AG04450 (cell line): ENCODE data around the gene PRKCQ. TPM values are rescaled to one million over a fixed set of nuclear protein-coding genes. Genes with fewer than 3 reads are reported as not detected.

Experiments
- CTCF ChIA-PET: fragments of 300-600, 350-600 bp; formaldehyde crosslinking; extraction: SDS; loops from one replicate; lab custom pipeline; 2022; ENCODE audit warnings: antibody characterized with exemption, inconsistent platforms; lab: Charles Lee
- POLR2A ChIA-PET: fragments of 350-600 bp; formaldehyde crosslinking; extraction: SDS; loops from one replicate; lab custom pipeline; 2021; ENCODE audit warnings: antibody characterized with exemption, inconsistent platforms; lab: Yijun Ruan, JAX
- DNase-seq: peaks from one replicate; pipeline ENCODE4 v3.0.0-alpha.2; 2011; ENCODE audit warnings: low read depth, low spot score
- H3K27ac ChIP-seq: one replicate; pipeline ENCODE4 v1.5.1; 2012; ENCODE audit warnings: low read depth, low read length, control low read depth
- H3K27me3 ChIP-seq: one replicate; pipeline ENCODE4 v1.6.0; 2012; ENCODE audit warnings: low read length; ENCODE audit not compliant: control insufficient read depth, insufficient read depth
- H3K4me3 ChIP-seq: 2 replicates; pipeline ENCODE4 v1.5.1; 2011; ENCODE audit warnings: mild to moderate bottlenecking, low read depth, low read length, control low read depth
- H3K9me3 ChIP-seq: 2 replicates; pipeline ENCODE4 v1.5.1; 2012; ENCODE audit warnings: low read length; ENCODE audit not compliant: control insufficient read depth, insufficient read depth
- CTCF ChIP-seq: IDR thresholded peaks from 2 replicates; pipeline ENCODE4 v1.5.1; 2011; ENCODE audit warnings: low read depth, low read length, control low read depth, inconsistent platforms
- polyA plus RNA-seq: library from polyadenylated mRNA; depleted of rRNA; stranded (reverse); fragments of >200 nt; gene quantifications from 2 replicates; pipeline ENCODE4 v1.2.3, GENCODE V29; 2011

PRKCQ gene
- polyA plus RNA-seq, 1 experiment = 0.10 TPM

- TF ChIP-seq CTCF = no peak
- H3K9me3 ChIP-seq = no peaks in the 10 kb centered on the region
- H3K27me3 ChIP-seq = peaks cover 1% of the 10 kb centered on the region
- CTCF ChIA-PET = interaction anchor here (0.7 to 1.0 kb wide), 2 partner anchors 10 to 15 kb away, joined by 4 to 6 read pairs; no protein-coding TSS in a partner anchor
- POLR2A ChIA-PET = no interaction called here
- no peak for DNase-seq
- H3K4me3 ChIP-seq = no peak overlapping the region
- no peak overlapping the region for H3K27ac ChIP-seq
Observed at GRCh38 chr10:6570893-6571292, 9.2 kb downstream of the PRKCQ start.

DNA sequence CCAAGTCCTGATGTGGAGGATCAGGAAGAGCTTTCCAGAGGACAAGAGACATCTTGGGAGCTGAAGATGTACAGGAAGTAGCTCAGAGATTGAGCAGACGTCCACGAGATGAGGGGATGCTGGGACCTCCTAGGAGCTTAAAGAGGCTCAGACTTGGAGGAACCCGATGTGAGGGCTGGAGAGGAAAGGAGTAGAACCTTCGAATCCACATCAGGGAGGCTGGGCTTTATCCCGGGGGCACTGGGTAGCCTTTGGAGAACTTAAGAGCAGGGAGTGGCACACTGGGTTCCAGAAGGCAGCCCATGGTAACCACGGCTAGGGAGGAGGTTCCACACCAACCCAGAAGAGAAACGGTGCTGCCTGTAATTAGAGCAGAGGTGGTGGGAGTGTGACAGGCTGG lies 10.8 kb downstream of the PRKCQ start:
- POLR2A ChIA-PET = interaction anchor here (0.6 kb wide), 1 partner anchor 23 kb away, joined by 3 read pairs; no protein-coding TSS in a partner anchor
- CTCF ChIA-PET = interaction anchor here (1.0 kb wide), 1 partner anchor 1118 kb away, joined by 3 read pairs; no protein-coding TSS in a partner anchor
- H3K27me3 ChIP-seq = no peaks in the 10 kb centered on the region
- no peak overlapping the region for H3K4me3 ChIP-seq
- no peaks in the 10 kb centered on the region for H3K9me3 ChIP-seq
- DNase-seq = no peak
- no peak for TF ChIP-seq CTCF
- H3K27ac ChIP-seq = no peak overlapping the region

- Histone ChIP-seq H3K27me3 (no peaks in the 10 kb centered on the region), H3K4me3 (no peak overlapping the region), H3K27ac (no peak overlapping the region), H3K9me3 (no peaks in the 10 kb centered on the region)
- POLR2A ChIA-PET = no interaction called here
- no peak for TF ChIP-seq CTCF
- no peak for DNase-seq
- CTCF ChIA-PET = no interaction called here
Observed at GRCh38 chr10:6567884-6568283, 12.2 kb downstream of the PRKCQ start.

GRCh38 chr10:6567203-6567703 lies 12.8 kb downstream of the PRKCQ start:
- H3K4me3 ChIP-seq = no peak overlapping the region
- CTCF ChIA-PET = no interaction called here
- no peak overlapping the region for H3K27ac ChIP-seq
- no peak for TF ChIP-seq CTCF
- no peaks in the 10 kb centered on the region for H3K9me3 ChIP-seq
- no peak for DNase-seq
- H3K27me3 ChIP-seq = peaks cover 1% of the 10 kb centered on the region
- POLR2A ChIA-PET = no interaction called here

- CTCF ChIA-PET = no interaction called here
- TF ChIP-seq CTCF = no peak
- no peak overlapping the region for H3K27ac ChIP-seq
- peaks cover 3% of the 10 kb centered on the region for H3K27me3 ChIP-seq
- H3K4me3 ChIP-seq = no peak overlapping the region
- POLR2A ChIA-PET = no interaction called here
- no peak for DNase-seq
- H3K9me3 ChIP-seq = no peaks in the 10 kb centered on the region
Observed at GRCh38 chr10:6565588-6565987, 14.5 kb downstream of the PRKCQ start.
